Epithelial cell of prostate (primary cell): ENCODE measurements around the gene BNC2.
A peak's percentile ranks its signal among the peaks of the same experiment; 100 is the strongest.

Experiments
- DNase-seq: peaks from one replicate; pipeline ENCODE4 v3.0.0-alpha.2; 2011; ENCODE audit warnings: low read depth, low spot score
- H3K27ac ChIP-seq: fragments of 450-650 bp; 2 replicates; pipeline ENCODE4 v1.5.1; 2017; ENCODE audit warnings: mild to moderate bottlenecking

Gene BNC2

GRCh38 chr9:16532681-16533450 is 337.6 kb downstream of the BNC2 start:
- peak overlapping the region; percentile 21 for H3K27ac ChIP-seq
- peak; percentile 69 for DNase-seq

- H3K27ac ChIP-seq = peak overlapping the region; percentile 21
- no peak for DNase-seq
These were observed 338.2 kb downstream of the BNC2 start for GRCh38 chr9:16532272-16532671.

GRCh38 chr9:16530669-16531642 is 339.5 kb downstream of the BNC2 start:
- peak overlapping the region; percentile 21 for H3K27ac ChIP-seq
- peak; percentile 92 for DNase-seq

GRCh38 chr9:16527573-16527972 is 342.9 kb downstream of the BNC2 start:
- DNase-seq = no peak
- no peak overlapping the region for H3K27ac ChIP-seq

DNA sequence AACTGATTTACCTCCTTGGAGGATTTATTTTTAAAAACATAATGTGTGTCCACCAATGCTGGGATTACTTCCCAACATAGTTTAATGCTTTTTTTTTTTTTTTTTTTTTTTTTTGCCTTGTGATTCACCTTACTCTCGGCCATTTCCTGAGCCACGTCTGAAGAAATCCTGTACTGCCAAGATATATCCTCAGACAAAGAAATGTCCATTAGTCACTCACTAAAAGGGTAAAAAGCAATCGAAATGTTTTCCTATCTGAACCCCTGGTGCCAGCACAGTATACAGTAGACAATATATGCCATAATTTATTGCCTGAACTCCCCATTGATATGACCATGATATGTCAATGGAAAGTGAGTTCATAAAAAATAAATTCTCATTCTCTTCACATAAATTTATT is 344.1 kb downstream of the BNC2 start:
- no peak for DNase-seq
- H3K27ac ChIP-seq = peak overlapping the region; percentile 11

GRCh38 chr9:16524823-16525222 is 345.6 kb downstream of the BNC2 start:
- DNase-seq = no peak

GRCh38 chr9:16524078-16524477 is 346.4 kb downstream of the BNC2 start:
- DNase-seq = no peak
- H3K27ac ChIP-seq = no peak overlapping the region

More at GRCh38 chr9:16524823-16525222, 345.6 kb downstream of the BNC2 start:
- H3K27ac ChIP-seq = no peak overlapping the region

DNA sequence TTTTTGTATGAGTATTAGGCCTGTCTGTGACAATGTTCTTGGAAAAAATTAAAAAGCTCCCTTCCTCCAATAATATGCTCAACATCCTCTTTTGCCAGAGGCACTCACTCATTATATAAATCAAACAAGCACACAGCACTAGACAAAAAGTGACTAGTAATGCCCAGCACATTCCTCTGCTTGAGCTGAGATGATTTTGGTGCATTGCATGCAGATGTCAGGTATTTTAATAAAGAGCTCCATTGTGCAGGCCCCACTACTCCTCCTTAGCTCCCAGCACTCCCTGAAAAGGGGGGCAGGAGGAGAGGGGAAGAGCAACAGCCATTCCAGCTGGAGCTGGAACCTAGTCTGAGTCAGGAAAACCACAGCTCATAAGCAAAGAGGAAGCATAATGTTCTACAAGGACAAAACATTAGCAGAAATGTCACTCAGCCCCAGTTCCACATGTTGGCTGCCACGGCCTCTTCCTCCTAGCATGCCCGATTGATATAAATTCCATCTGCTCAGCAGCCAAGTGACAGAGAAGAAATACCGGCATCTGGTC is 348.5 kb downstream of the BNC2 start:
- peak; percentile 58 for DNase-seq
- peak overlapping the region; percentile 31 for H3K27ac ChIP-seq

GRCh38 chr9:16519001-16519400 is 351.5 kb downstream of the BNC2 start:
- H3K27ac ChIP-seq = no peak overlapping the region
- DNase-seq = no peak

DNA sequence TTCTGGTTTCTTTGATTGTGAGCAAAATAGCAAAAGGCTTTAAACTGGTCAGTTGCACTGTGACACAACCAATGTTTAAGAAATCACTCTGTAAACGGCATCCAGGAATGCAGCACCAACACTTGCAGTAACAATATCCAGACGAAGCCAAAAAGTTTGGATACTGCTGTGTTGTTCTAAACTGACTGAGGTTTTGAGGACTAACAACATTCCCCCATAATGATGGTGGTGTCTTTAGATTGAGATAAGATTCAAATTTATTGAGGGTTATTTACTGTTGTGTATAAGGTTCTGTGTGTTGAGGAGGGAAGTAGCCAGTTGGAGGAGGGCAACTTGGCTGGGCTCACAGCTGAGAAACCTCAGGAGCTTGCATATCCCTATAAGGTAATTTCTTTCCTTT is 353.6 kb downstream of the BNC2 start:
- H3K27ac ChIP-seq = no peak overlapping the region
- no peak for DNase-seq

GRCh38 chr9:16515879-16516301 is 354.6 kb downstream of the BNC2 start:
- DNase-seq = no peak
- H3K27ac ChIP-seq = no peak overlapping the region

DNA sequence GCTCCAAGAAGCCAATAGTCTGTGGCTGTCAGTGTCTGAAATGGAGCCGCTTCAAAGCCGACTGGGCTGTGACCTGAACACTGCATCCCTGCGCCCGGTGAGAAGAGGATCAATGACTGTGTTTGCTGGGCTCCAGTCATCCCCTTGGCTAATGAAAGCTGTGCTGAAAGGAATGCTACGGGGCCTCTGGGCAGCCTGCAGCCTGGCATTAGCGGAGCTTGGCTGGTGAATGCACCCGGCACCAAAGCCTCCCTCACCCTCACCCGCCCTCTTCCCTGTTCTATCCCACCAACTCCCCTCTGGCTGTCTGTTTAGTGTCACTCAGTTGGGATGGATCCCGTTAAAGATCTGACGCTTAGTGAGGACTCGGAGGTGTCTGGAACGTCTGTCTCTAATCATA is 355.3 kb downstream of the BNC2 start:
- no peak for DNase-seq
- H3K27ac ChIP-seq = no peak overlapping the region

GRCh38 chr9:16514131-16514530 is 356.3 kb downstream of the BNC2 start:
- H3K27ac ChIP-seq = no peak overlapping the region
- no peak for DNase-seq

- no peak for DNase-seq
These were observed 358.2 kb downstream of the BNC2 start for GRCh38 chr9:16512281-16512680.

DNA sequence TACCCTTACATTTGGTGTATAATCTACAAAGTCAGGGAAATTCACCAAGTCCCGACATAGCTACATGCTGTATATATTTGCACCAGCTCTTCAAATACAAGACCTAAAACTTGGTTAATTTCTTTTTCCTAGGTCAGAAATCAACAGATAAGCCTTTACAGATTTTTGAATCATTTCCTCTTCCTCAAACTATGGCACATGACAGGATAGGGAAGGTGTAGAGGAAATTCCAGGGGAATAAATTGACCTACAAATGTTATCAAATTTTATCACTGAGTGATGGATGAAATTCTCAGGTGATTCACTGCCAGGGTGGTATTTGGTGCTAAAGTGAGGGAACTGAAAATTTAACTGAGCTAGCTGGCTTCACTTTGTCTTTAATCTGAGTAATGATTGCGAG is 360.0 kb downstream of the BNC2 start:
- H3K27ac ChIP-seq = no peak overlapping the region
- no peak for DNase-seq

More at GRCh38 chr9:16512281-16512680, 358.2 kb downstream of the BNC2 start:
- H3K27ac ChIP-seq = no peak overlapping the region

GRCh38 chr9:16509997-16510396 is 360.5 kb downstream of the BNC2 start:
- H3K27ac ChIP-seq = no peak overlapping the region

GRCh38 chr9:16505199-16505598 is 365.3 kb downstream of the BNC2 start:
- no peak overlapping the region for H3K27ac ChIP-seq
- DNase-seq = no peak

More at GRCh38 chr9:16509997-16510396, 360.5 kb downstream of the BNC2 start:
- no peak for DNase-seq

- no peak for DNase-seq
- H3K27ac ChIP-seq = no peak overlapping the region
These were observed 368.7 kb downstream of the BNC2 start for GRCh38 chr9:16501726-16502125.

DNA sequence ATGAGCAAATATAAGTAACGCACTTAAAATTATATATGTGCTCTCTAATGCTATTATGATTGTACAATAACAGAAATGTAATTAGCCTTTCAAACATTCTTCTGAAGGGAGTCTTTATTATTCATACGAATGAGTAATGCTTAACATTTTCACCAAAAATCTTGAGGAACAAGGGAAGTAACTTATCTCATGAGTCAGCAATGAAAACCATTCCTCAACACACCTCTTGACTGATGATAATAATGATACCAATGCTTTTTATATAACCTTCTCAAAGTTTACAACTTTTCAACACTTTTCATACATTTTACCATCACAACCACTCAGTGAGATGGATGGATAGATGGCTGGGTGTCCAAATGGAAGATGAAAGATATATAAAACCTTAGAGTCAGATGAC is 369.3 kb downstream of the BNC2 start:
- peak overlapping the region; percentile 30 for H3K27ac ChIP-seq
- peak; percentile 37 for DNase-seq

- no peak for DNase-seq
- H3K27ac ChIP-seq = peak overlapping the region; percentile 30
These were observed 370.1 kb downstream of the BNC2 start for GRCh38 chr9:16500386-16500785.

DNA sequence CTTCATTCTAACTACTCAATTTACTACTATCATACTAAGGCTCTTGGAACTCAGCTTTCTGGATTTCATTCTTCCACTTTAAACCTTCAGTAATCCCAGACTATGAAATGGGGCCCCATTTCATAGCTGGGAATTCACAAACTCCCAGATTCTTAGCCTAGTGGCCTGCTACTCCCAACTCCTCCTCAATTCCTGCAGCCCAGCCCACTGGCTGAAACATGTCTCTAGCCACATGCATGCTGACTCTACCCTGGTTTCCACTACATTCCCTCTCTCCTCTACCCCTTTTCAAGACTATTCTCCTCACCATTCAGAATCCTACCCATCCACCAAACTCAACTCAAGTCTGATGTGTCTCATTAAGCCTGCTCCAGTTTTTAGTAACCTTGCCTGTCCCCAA is 370.6 kb downstream of the BNC2 start:
- no peak for DNase-seq
- no peak overlapping the region for H3K27ac ChIP-seq
